IPS-18c (cell line): ENCODE measurements around the gene LILRB3.
"Not testable (repeated sequence)": the region's sequence is repeated elsewhere in the genome, so short reads cannot be mapped to it uniquely, and the experiment has no call there.

ENCODE experiments used
- H3K4me3 ChIP-seq: 2 replicates; pipeline ENCODE4 v1.7.0; 2013; ENCODE audit warnings: low read depth, mild to moderate bottlenecking, low read length, moderate library complexity; ENCODE audit not compliant: insufficient read depth
- H3K9me3 ChIP-seq: one replicate; pipeline ENCODE4 v1.6.1; 2013; ENCODE audit warnings: mild to moderate bottlenecking, low read length, moderate library complexity; ENCODE audit not compliant: control insufficient read depth, insufficient read depth

Gene LILRB3

DNA sequence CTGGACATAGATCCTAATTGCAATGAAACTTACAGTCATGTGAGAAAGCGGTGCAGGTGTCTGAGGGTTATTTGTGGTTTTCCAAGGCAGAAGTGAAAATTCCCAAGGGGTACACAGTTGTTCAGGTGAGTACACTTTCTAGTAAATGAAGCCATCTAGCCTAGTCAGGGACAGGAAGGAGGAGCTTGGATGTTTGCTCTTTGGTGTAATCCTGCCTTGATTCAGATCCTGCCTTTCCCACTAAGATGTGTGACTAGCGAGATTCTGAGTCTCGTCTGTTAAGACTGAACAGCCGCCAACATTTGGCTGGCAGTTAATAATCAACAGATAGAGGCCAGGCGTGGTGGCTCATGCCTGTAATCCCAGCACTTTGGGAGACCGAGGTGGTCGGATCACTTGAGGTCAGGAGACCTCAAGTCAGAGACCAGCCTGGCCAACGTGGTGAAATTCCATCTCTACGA, 19.6 kb downstream of the LILRB3 start:
- Histone ChIP-seq H3K4me3 (no peak overlapping the region), H3K9me3 (no peaks in the 10 kb centered on the region)

DNA sequence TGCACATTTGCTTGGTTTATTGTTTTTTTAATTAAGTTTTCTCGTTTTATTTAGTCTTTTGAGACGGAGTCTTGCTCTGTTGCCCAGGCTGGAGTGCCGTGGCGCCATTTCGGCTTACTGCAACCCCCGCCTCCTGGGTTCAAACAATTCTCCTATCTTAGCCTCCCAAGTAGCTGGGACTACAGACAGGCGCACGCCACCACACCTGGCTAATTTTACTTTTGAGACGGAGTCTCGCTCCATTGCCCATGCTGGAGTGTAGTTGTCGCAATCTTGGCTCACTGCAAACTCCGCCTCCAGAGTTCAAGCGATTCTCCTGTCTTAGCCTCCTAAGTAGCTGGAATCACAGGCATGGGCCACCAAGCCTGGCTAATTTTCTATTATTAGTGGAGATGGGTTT, 20.8 kb downstream of the LILRB3 start:
- peak overlapping the region; percentile 95 for H3K4me3 ChIP-seq
- H3K9me3 ChIP-seq: no peaks in the 10 kb centered on the region

DNA sequence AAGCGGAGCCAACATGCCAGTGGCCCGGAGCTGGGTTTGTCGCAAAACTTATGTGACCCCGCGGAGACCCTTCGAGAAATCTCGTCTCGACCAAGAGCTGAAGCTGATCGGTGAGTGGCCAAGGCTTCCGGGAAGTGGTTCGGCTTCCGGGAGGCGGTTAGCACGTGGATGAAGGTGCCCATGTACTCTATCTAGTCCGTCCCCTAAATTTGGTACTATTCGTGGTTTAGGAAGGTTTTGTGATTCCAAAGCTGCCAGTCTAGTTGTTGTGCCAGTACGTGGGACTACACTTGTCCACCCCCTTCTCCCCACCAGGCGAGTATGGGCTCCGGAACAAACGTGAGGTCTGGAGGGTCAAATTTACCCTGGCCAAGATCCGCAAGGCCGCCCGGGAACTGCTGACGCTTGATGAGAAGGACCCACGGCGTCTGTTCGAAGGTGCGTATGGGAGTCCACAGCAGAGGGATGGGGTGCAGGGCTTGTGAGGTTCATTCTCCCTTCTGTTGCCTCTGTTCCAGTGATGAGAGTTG, 21.6 kb downstream of the LILRB3 start:
- H3K9me3 ChIP-seq: no peaks in the 10 kb centered on the region
- H3K4me3 ChIP-seq: peak overlapping the region; percentile 95

DNA sequence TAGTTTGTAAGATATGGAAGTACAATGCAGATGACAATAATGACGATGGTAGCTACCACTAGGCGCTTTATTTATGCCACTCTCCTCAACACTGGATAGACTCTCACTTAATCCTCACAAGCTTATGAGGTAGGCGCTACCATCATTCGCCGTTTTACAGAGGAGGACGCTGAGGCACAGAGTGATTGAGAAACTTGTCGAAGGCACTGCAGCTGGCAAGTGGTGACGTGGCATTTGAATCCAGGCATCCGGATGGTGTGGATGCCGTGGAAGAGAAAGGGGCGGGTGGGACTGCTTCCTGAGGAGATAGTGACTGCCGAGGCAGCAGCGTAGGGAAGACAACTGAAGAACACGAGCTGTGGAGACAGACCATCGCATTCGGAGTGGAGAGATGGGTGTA, 23.4 kb downstream of the LILRB3 start:
- no peak overlapping the region for H3K4me3 ChIP-seq
- no peaks in the 10 kb centered on the region for H3K9me3 ChIP-seq

DNA sequence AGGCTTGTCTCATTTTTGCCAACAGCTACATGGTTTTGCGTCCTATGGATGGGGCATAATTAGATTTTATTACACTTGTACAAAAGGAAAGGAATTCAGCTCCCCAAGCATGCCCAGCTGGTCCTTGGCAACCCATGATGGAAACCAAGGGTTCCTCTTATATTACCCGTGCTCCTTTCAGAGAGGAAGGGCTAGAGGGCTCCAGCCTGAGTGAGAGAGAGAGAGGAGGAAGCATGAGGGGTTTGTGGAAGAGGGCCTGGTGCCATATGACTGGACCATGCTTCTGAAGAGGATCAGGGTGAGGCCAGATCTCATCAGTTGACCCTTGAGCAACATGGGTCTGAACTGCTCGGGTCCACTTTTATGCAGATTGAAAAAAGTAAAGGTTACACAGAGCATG, 25.7 kb downstream of the LILRB3 start:
- H3K9me3 ChIP-seq: no peaks in the 10 kb centered on the region
- no peak overlapping the region for H3K4me3 ChIP-seq

DNA sequence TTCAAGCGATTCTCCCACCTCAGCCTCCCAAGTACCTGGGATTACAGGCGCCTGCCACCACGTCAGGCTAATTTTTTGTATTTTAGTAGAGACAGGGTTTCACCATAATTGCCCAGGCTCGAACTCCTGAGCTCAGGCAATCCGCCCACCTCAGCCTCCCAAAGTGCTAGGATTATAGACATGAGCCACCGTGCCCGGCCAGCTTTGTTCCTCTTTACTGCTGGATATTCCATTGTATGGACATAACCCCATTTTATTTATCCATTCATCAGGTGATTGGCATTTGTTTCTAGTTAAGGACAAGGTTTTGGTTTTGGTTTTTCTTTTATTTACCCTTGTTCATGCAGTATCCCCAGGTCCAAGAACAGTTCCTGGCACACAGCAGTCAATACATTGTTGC, 26.3 kb downstream of the LILRB3 start:
- H3K4me3 ChIP-seq: no peak overlapping the region
- no peaks in the 10 kb centered on the region for H3K9me3 ChIP-seq

DNA sequence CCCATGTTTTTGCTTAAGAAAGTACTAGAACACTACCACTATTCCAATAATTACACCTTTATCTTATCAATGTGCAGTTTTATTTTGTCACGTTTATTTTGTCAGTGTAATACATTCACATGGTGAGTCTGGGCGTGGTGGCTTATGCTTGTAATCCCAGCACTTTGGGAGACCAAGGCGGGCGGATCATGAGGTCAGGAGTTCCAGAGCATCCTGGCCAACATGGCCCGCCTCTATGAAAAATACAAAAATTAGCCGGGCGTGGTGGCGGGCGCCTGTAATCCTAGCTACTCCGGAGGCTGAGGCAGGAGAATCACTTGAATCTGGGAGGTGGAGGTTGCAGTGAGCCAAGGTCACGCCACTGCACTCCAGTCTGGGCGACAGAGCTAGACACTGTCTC, 28.3 kb downstream of the LILRB3 start:
- H3K9me3 ChIP-seq, H3K4me3 ChIP-seq: not testable (repeated sequence)

DNA sequence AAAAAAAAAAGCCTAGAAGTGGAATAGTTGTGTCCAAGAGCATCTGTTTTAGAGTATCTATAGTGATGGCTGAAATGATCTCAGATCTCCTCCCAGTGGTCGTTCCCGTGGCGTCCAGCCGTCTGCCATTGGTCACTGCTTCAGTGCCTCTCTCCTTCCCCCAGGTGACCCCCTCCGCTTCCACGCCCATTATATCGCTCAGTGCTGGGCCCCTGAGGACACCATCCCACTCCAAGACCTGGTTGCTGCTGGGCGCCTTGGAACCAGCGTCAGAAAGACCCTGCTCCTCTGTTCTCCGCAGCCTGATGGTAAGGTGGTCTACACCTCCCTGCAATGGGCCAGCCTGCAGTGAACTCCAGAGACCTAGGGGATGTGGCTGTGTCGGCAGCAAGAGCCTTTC, 29.8 kb downstream of the LILRB3 start:
- H3K4me3 ChIP-seq: no peak overlapping the region
- peaks cover 3% of the 10 kb centered on the region for H3K9me3 ChIP-seq

DNA sequence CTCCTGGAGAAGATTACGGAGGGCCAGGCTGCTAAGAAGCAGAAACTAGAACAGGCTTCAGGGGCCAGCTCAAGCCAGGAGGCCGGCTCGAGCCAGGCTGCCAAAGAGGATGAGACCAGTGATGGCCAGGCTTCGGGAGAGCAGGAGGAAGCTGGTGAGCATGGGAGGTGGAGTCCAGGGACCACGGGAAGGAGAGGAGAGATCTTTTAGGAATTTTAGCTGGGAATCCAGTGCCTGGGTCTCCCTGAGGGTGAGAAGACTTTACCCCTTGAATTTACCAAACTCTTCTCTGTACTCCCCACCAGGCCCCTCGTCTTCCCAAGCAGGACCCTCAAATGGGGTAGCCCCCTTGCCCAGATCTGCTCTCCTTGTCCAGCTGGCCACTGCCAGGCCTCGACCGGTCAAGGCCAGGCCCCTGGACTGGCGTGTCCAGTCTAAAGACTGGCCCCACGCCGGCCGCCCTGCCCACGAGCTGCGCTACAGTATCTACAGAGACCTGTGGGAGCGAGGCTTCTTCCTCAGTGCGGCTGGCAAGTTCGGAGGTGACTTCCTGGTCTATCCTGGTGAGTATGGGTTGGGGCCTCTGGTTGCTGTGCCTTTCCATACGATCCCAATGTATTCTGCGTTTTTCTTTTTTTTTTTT, 30.9 kb downstream of the LILRB3 start:
- H3K9me3 ChIP-seq: peaks cover 4% of the 10 kb centered on the region
- peak overlapping the region; percentile 97 for H3K4me3 ChIP-seq

DNA sequence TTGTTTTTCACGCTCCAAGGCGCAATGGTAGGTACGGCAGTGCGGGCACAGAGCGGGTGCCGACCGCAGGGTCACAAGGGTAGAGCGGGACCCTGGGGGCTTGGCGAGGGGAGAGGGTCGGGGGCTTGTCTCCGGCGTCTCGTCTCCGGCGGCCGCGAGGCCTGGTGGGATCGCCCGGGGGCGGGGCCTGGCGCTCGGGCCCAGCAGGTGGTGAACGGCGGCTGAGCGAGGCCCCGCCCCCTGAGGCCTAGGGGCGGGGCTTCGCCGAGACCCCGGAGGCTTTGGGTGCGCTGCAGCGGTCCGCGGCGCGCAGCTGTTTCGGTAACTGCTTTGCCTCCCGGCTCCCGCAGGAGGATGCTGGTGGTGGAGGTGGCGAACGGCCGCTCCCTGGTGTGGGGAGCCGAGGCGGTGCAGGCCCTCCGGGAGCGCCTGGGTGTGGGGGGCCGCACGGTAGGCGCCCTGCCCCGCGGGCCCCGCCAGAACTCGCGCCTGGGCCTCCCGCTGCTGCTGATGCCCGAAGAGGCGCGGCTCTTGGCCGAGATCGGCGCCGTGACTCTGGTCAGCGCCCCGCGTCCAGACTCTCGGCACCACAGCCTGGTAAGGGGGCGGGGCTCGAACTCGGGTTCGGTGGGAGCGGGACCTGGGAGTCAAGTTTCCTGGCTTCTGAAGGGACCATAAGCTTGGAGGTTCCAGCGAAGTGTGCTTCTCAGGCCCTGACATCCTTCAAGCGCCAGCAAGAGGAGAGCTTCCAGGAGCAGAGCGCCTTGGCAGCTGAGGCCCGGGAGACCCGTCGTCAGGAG, 31.6 kb downstream of the LILRB3 start, which contains the start of gene TSEN34:
TSEN34 (plus strand) TSS at position 298 of the 800 bp plus-strand sequence; CDS start at position 355, 57 bp downstream.
- H3K4me3 ChIP-seq: peak within 1 kb of the TSS; percentile 97
- H3K9me3 ChIP-seq: peaks cover 5% of the 10 kb centered on the region

DNA sequence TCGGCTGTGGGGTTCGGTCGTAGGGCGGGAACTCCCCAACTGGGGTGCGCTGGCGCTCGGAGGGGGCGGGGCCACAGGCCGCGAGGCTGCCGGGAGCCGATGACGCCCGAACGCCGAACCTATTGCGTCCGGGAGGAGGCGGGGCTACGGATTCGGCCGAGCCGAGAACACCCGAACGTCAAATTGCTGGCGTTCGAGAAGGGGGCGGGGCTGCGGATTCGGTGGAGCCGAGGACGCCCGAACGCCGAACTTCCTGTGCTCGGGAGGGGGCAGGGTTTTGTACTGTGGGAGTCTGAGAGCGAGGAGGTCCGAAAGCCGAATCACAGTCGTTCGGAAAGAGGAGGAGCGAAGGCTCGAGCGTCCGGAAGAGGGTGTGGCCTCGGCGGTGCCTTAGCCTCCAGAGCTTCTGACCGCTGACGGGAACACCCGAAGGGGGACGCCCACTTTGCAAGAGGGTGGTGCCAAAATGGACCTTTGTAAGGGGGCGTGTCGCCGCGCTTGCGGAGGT, 32.2 kb downstream of the LILRB3 start:
- peaks cover 5% of the 10 kb centered on the region for H3K9me3 ChIP-seq
- peak overlapping the region; percentile 97 for H3K4me3 ChIP-seq

DNA sequence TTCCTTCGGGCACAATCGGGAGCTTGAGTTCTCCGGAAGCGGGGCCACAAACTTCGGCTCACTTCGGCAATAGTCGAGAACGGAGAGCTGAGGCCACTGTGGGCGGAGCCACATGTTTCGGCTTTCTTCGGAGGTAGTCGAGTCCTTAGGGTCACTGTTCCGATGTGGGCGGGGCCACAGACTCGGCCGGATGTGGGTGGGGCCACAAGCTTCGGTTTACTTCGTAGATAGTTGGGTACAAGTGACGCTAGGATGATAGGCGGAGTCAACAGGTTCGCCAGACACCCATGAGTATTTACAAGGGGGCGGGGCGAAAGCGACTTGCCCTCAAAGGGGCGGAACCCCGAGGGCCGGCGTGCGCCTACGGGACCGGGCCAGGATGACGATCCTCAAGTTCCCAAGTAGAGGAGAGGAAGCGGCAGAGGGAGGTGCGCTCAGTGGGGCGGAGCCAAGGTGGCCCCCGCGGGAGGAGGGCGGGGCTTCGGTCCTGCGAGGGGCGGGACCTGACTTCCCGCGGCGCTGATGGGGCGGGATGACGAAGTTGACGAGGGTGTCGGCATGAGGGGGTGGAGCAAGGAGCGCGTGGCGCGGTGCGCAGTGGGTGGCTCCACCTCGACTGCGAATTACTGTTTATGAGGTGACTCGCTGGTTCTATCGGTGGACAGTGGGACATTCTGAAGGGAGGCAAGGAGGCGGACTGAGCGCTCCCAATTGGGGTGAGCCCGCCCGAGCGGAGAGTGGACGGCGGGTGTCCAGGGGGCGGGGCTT, 32.9 kb downstream of the LILRB3 start:
- H3K9me3 ChIP-seq: peaks cover 5% of the 10 kb centered on the region
- H3K4me3 ChIP-seq: peak overlapping the region; percentile 97

DNA sequence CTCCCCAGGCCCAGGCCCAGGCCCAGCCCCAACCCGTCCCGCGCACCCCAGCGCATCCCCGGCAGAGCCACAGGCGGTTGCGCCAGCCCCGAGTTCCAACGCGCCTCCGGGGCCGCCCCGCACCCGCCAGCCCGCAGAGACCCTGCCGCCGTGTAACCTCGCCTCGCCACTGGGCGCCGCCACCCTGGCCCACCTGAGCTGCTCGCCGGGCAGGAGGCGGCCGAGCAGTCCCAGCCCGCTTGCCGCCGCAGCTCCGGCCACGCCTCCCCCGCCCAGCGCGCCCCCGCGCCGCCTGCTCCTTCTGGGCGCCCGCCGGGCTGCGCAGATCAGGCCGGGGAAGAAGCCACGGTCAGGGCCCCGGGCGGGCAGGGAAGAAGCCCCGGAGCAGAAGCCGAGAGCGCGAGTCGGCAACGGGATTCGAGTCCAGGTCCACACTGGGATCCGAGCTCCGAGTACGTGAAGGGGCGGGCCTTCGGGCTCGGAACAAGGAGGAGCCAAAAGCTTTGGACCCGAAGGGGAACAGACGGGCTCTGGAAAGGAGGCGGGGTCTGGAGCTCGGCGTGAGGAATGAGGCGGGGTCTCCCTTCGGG, 33.6 kb downstream of the LILRB3 start, which contains the start of gene MBOAT7:
MBOAT7 (minus strand) TSS at position 436 of the 590 bp plus-strand sequence. CDS start 1,072 bp downstream, outside the sequence.
- Histone ChIP-seq H3K9me3 (peaks cover 5% of the 10 kb centered on the region), H3K4me3 (peak within 1 kb of the TSS; percentile 97)

DNA sequence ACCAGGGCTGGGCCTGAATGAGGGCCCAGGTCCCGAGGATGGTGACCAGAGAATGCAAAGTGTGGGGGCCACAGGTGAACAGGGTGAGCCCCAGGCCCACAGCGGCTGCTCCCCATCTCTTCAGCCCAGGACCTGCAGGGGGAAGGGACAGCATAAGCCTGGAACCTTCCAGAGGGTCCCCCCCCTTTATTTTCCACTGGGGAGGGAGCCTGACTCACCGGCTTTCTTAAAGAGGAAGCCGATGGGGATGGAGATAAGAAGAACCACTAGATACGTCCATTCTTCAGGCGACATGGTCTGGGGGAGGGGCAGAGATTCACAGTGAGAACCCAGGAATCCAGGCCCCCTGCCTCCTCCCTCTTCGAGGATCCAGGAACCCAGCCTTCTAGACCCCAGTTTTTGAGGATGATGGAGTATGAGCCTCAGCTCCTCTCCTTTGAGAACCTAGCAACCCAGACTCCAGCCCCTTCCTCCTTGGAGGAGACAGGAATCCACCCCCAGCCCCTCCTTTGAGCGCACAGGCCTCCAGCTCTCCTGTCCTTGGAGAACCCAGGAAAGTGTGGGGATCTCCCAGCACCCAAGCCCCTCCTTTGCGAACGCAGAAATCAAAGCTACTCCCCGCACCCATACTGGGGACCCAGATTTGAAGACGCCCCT, 34.5 kb downstream of the LILRB3 start:
- Histone ChIP-seq H3K9me3 (peaks cover 5% of the 10 kb centered on the region), H3K4me3 (peak overlapping the region; percentile 82)

DNA sequence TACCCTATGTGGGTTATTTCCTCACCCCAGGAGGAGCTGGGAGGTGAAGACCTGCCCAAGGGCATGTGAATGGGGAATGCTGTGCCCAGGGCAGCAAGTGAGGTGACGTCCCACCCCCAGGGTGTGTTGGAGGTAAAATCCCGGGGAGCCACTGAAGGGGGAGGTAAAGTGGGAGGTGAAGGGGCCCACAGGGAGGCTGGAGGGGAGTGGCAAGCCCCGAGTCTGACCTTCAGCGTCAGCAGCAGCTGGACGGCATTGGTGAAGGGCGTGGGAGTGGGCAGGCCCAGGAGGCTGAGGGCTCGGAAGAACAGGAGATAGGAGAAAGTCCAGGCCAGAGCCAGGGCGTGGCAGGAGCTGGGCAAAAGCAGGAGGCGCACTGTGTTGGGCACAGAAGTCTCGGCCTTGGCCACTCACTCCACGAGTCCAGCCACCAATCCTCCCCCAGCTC, 35.8 kb downstream of the LILRB3 start:
- no peak overlapping the region for H3K4me3 ChIP-seq
- peaks cover 5% of the 10 kb centered on the region for H3K9me3 ChIP-seq

DNA sequence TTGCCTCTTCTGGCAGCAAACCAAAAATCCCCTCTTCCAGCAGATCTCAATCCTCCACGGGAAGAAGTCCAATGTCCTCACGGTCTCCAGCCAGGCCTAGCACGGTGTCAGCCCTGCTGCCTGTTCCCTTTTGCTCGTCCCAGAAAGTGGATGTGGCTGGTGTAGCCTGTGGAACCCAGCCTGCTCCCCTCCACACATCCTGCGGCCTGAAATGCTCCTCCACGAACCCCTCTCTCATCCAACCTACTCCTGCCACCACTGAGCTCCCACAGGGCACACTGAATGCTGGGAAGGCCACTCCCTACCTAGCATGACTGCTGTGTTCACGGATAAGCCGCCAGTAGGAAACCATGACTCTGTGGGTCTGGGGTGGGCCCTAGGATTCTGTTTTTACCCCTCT, 36.5 kb downstream of the LILRB3 start:
- Histone ChIP-seq H3K9me3 (peaks cover 5% of the 10 kb centered on the region), H3K4me3 (no peak overlapping the region)
